GM23338 (cell line): ENCODE measurements around the gene STAC2. TPM values are rescaled to one million over a fixed set of nuclear protein-coding genes. Genes with fewer than 3 reads are reported as not detected.

Source experiments
- ATAC-seq: fragments of 200-7000 bp; cut with Tn5 transposase; 3 replicates; pipeline ENCODE4 v1.9.1; 2020
- DNase-seq: peaks from one replicate; pipeline ENCODE4 v3.0.0-alpha.2; 2015; ENCODE audit warnings: low spot score
- H2AFZ ChIP-seq: fragments of 200-600 bp; sonication (generic); 2 replicates; pipeline ENCODE4 v1.8.0; 2016; ENCODE audit warnings: antibody characterized with exemption, mild to moderate bottlenecking, moderate library complexity
- H3F3A ChIP-seq: fragments of 200-600 bp; sonication (generic); replicated peaks from 2 replicates; pipeline ENCODE4 v1.8.0; 2017; ENCODE audit warnings: antibody characterized with exemption, mixed run types, low read depth
- H3K27ac ChIP-seq: fragments of 200-600 bp; sonication (generic); 2 replicates; pipeline ENCODE4 v1.6.1; 2016; ENCODE audit warnings: low read depth
- H3K27me3 ChIP-seq: fragments of 200-600 bp; sonication (generic); 2 replicates; pipeline ENCODE4 v1.8.0; 2016; ENCODE audit warnings: mild to moderate bottlenecking, mixed run types, moderate library complexity; ENCODE audit not compliant: insufficient read depth
- H3K36me3 ChIP-seq: fragments of 200-600 bp; sonication (generic); 2 replicates; pipeline ENCODE4 v1.8.0; 2016; ENCODE audit warnings: mild to moderate bottlenecking; ENCODE audit not compliant: insufficient read depth
- H3K4me1 ChIP-seq: fragments of 200-600 bp; sonication (generic); 2 replicates; pipeline ENCODE4 v1.8.0; 2016; ENCODE audit warnings: mild to moderate bottlenecking, moderate library complexity; ENCODE audit not compliant: insufficient read depth
- H3K4me2 ChIP-seq: fragments of 200-600 bp; sonication (generic); 2 replicates; pipeline ENCODE4 v1.7.1; 2017; ENCODE audit warnings: mixed run types
- H3K4me3 ChIP-seq: fragments of 200-600 bp; sonication (generic); 2 replicates; pipeline ENCODE4 v1.6.1; 2016; ENCODE audit warnings: mixed run types
- H3K79me2 ChIP-seq: fragments of 200-600 bp; sonication (generic); replicated peaks from 2 replicates; pipeline ENCODE4 v1.8.0; 2017; ENCODE audit warnings: mild to moderate bottlenecking; ENCODE audit not compliant: insufficient read depth
- H3K9me2 ChIP-seq: fragments of 200-600 bp; sonication (generic); 2 replicates; pipeline ENCODE4 v1.8.0; 2017; ENCODE audit not compliant: insufficient read depth
- H4K20me1 ChIP-seq: fragments of 200-600 bp; sonication (generic); replicated peaks from 2 replicates; pipeline ENCODE4 v1.8.0; 2017; ENCODE audit warnings: mild to moderate bottlenecking; ENCODE audit not compliant: insufficient read depth
- H3K27ac Mint-ChIP-seq: 2 replicates; pipeline ENCODE4 v1.8.0; 2020; ENCODE audit warnings: inconsistent platforms, mild to moderate bottlenecking, moderate library complexity, mixed read lengths
- H3K27me3 Mint-ChIP-seq: 3 replicates; pipeline ENCODE4 v1.8.0; 2022; ENCODE audit warnings: low read depth, mild to moderate bottlenecking, moderate library complexity, mixed read lengths, inconsistent platforms; ENCODE audit not compliant: insufficient read depth, poor library complexity
- H3K36me3 Mint-ChIP-seq: 3 replicates; pipeline ENCODE4 v1.8.0; 2021; ENCODE audit warnings: low read depth, mild to moderate bottlenecking, inconsistent platforms, moderate library complexity, mixed read lengths
- H3K4me1 Mint-ChIP-seq: 3 replicates; pipeline ENCODE4 v1.8.0; 2020; ENCODE audit warnings: mild to moderate bottlenecking, inconsistent platforms, mixed read lengths
- H3K4me3 Mint-ChIP-seq: 3 replicates; pipeline ENCODE4 v1.8.0; 2021; ENCODE audit warnings: moderate library complexity, mild to moderate bottlenecking, inconsistent platforms, mixed read lengths
- H3K9me3 Mint-ChIP-seq: 3 replicates; pipeline ENCODE4 v1.8.0; 2020; ENCODE audit warnings: moderate library complexity, mild to moderate bottlenecking, inconsistent platforms, mixed read lengths
- CREB1 ChIP-seq: fragments of 250-450 bp; sonication (Bioruptor Pico); IDR thresholded peaks from 2 replicates; pipeline ENCODE4 v1.5.0; 2020; ENCODE audit warnings: low read depth, mild to moderate bottlenecking, moderate library complexity
- CTCF ChIP-seq, 2 experiments: fragments of 200-600 bp in 1 of 2; sonication (generic) in 1 of 2; conservative IDR thresholded peaks; 2 replicates each; pipeline versions ENCODE4 v1.5.1 to v1.6.1; 2016 to 2017; ENCODE audit warnings: antibody characterized with exemption in 2 of 2, low read depth in 2 of 2, mild to moderate bottlenecking in 2 of 2, moderate library complexity in 1 of 2
- ETS1 ChIP-seq: IDR thresholded peaks from 2 replicates; pipeline ENCODE4 v1.6.1; 2016; ENCODE audit warnings: antibody characterized with exemption
- EZH2 ChIP-seq: fragments of 200-600 bp; sonication (generic); IDR thresholded peaks from one replicate; pipeline ENCODE4 v1.8.0; 2017; ENCODE audit warnings: antibody characterized with exemption, mild to moderate bottlenecking, low read depth; ENCODE audit not compliant: unreplicated experiment
- EZH2phosphoT487 ChIP-seq: fragments of 200-600 bp; sonication (generic); IDR thresholded peaks from one replicate; pipeline ENCODE4 v1.8.1; 2018; ENCODE audit warnings: antibody characterized with exemption; ENCODE audit not compliant: unreplicated experiment
- JUNB ChIP-seq: IDR thresholded peaks from one replicate; pipeline ENCODE4 v1.6.1; 2016; ENCODE audit warnings: antibody characterized with exemption; ENCODE audit not compliant: unreplicated experiment
- NANOG ChIP-seq: IDR thresholded peaks from 2 replicates; pipeline ENCODE4 v1.6.1; 2016; ENCODE audit warnings: antibody characterized with exemption, borderline replicate concordance
- REST ChIP-seq: IDR thresholded peaks from one replicate; pipeline ENCODE4 v1.6.1; 2018; ENCODE audit warnings: antibody characterized with exemption; ENCODE audit not compliant: unreplicated experiment
- ZNF114 ChIP-seq: fragments of 250-450 bp; sonication (Bioruptor Pico); IDR thresholded peaks from 2 replicates; pipeline ENCODE4 v1.5.0; 2020; ENCODE audit warnings: mild to moderate bottlenecking, moderate library complexity
- polyA plus RNA-seq: library from polyadenylated mRNA; unstranded; fragments of >200 nt; fragmentation: Nextera tagmentation; extraction: Ambion mirVana; gene quantifications from 2 replicates; pipeline ENCODE4 v1.2.1, GENCODE V29; 2016
- total RNA-seq: library from RNA; depleted of rRNA; stranded (reverse); fragments of >200 nt; shearing (Covaris generic); gene quantifications from 2 replicates; pipeline ENCODE4 v1.2.3, GENCODE V29; 2014

Gene STAC2
- total and polyA plus RNA-seq, 2 experiments from 2014 or later: 1.9 to 3.1 TPM

GRCh38 chr17:39194985-39195524 lies 30.7 kb downstream of the STAC2 start:
- peak overlapping the region; percentile 89 for H3K4me2 ChIP-seq

More at GRCh38 chr17:39194985-39195524, 30.7 kb downstream of the STAC2 start:
- peaks cover 23% of the 10 kb centered on the region for H3K79me2 ChIP-seq
- H3K9me3 Mint-ChIP-seq: no peaks in the 10 kb centered on the region
- peak overlapping the region; percentile 72; the same call in 1 of the 2 replicates for H3K27ac ChIP-seq
- peak; percentile 19 for ATAC-seq
- peak; percentile 58 for DNase-seq
- H4K20me1 ChIP-seq: peaks cover 13% of the 10 kb centered on the region
- H3K27me3 ChIP-seq: no peaks in the 10 kb centered on the region
- TF ChIP-seq CREB1 (CRISPR knock-in tag) (no peak), EZH2 (no peak), EZH2phosphoT487 (no peak), CTCF (conservative IDR thresholded peaks at IDR 0.05; ENCODE audit: low read depth in 2 of 2) (no peak), REST (no peak), NANOG (no peak), JUNB (no peak), ZNF114 (CRISPR knock-in tag) (no peak), ETS1 (no peak)
- no peak overlapping the region; the same call in 1 of the 2 replicates for H3K27ac Mint-ChIP-seq
- H3K4me3 ChIP-seq: peak overlapping the region; percentile 93
- H3F3A ChIP-seq: peaks cover 10% of the 10 kb centered on the region; the same call in 1 of the 2 replicates
- H3K4me1 ChIP-seq: peaks cover 32% of the 10 kb centered on the region
- no peak overlapping the region for H2AFZ ChIP-seq
- H3K4me3 Mint-ChIP-seq: peak overlapping the region; percentile 88
- peaks cover 15% of the 10 kb centered on the region for H3K27me3 Mint-ChIP-seq
- H3K36me3 ChIP-seq: peaks cover 8% of the 10 kb centered on the region
- H3K36me3 Mint-ChIP-seq: peaks cover 32% of the 10 kb centered on the region
- peaks cover 38% of the 10 kb centered on the region for H3K4me1 Mint-ChIP-seq
- no peaks in the 10 kb centered on the region for H3K9me2 ChIP-seq
